ENCODE data around the gene CHD5.

Gene CHD5

DNA sequence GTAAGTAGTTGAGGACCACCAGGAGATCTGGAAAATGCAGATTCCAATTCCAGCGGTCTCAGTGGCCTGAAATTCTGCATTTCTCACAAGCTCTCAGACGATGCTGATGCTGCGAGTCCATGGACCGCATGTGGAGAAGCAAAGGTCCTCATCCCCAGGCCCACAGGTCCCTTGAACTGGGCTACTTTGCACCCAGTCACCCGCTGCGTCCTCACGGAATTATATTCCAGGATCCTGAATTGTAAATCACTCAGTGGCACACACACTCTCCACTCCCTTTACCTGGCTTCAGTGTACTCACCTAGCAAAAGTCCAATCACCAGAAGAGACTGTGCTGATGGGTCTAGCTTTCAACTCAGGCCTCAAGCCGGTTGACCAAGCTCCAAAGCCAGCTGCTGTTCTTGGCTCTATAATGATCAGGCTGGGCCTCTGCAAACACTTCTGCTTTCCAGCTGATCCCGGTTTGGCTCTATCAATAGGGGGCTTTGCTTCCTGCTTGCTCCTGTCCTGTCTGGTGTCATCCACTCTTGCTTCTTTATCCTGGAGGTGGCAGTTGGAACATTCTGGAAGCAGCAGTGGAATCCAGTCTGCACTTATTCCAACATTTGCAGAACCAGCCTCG is 20.2 kb upstream of the CHD5 start:
- no peak for DNase-seq (ENCODE audit: low read depth)

DNA sequence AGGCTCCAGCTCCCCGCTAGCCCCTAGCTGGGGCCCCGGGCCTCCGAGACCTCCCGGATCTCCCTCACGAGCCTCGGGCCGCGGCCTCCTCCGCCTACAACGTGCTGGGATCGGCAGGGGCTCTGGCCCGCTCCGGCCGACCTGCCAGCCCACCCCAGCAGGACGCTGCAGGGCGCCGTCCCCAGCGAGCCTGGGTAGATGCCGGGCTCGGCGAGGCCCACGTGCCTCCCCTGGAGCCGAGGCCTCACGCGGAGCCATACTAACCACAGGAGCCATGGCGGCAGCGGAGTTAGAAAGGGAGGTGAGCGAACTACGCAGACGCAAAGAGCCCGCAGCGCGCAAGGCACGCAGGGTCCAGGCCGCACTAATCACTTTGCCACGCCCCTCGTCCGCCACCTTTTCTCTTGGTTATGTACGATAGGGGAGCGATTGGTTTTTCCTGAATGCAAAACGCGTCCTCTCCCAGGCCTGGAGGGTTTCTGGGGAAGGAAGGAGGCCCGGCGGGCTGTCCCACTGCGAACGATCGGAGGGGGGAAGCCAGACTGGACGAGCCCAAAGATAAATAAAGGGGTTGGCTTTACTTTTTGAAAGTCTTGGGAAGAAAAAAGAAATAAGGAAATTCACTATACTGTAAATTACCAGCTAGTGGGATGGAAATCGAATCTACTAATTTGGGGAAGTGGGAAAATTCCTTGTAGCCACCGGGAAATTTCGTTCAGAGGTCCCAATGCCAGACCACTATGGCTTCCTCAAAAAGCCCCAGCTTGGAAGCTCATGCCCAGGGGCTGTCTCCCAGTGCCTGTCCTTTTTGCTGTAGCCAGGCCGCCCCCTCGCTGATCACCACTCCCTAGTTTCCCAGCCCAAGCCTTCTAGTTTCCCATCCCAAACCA is 19.4 kb upstream of the CHD5 start, which contains the start of gene RPL22:
RPL22 (minus strand) TSS at position 298 of the 890 bp plus-strand sequence; CDS start at position 276, 22 bp downstream.
- peak; percentile 99 for DNase-seq (ENCODE audit: low read depth)

DNA sequence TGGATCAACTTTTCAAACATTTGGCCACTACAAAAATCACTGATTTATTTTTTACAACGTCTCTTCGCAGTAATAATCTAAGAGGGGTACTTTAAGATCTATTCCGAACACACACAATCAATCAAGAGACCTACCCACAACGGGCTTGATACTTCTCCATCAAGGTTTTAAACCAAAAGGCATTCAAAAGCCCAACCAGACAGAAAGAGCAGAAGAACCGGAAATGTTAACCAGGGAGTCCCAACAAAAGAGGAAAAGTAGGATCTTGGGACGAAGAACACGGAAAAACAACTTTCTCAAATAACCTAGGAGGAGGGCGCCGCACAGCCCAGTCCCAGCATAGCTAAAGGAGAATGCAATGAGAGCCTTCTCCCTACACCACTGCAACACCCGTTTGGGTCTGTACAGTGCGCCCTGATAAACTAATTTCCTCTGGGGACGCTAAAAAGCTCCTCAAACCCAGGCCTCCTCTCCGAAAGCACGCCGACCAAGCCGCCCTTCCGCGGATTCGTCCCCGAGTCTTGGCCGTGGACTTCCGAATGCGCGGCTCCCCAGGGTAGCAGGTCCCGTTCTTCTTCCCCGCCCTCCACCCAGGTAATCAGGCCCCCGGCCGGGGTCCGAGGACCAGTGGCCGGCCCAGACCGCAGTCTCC is 18.7 kb upstream of the CHD5 start:
- DNase-seq (ENCODE audit: low read depth): peak; percentile 35

DNA sequence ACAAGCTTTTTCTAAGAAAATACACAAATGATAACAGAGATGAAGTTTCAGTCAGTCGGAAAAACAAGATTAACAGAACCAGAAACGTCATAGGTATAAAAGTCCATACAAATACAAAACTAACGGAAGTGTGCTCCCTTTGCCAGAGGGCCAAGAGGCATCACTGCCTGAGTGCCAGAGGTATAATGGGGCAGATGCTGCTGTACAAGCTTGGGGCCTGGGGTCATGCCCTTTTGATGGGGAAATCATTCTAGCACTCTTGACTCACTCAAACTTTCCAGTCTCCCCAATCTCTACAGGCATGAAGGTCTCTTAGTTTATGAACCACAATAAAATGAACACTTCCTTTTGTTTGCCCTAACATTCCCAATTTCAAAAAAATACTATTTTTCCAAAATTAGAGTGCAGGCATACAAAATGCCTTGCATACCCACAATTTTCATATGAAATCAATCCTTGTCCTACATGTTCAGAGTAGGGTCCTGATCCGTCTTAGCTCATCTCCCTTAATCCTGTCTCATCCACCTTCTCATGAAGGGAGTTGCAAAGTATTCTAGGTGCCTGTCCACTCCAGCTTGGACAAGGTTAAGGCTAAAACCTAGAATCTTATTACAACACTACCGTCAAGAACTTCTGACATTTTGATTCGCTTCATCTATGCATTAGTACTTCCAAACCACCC is 17.8 kb upstream of the CHD5 start:
- no peak for DNase-seq (ENCODE audit: low read depth)

DNA sequence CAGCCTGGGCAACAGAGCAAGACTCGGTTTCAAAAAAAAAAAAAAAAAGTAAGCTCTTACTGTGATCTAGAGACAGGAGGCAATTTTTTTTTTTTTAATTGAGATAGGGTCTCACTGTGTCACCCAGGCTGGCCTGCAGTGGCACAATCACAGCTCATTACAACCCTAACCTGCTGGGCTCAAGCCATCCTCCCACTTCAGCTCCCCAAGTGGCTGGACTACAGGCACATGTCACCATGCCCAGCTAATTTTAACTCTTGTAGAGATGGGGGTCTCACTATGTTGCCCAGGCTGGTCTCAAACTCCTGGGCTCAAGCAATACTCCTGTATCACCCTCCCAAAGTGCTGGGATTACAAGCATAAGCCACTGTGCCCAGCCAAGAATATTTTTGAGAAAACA is 11.8 kb upstream of the CHD5 start:
- DNase-seq (ENCODE audit: low read depth): no peak

DNA sequence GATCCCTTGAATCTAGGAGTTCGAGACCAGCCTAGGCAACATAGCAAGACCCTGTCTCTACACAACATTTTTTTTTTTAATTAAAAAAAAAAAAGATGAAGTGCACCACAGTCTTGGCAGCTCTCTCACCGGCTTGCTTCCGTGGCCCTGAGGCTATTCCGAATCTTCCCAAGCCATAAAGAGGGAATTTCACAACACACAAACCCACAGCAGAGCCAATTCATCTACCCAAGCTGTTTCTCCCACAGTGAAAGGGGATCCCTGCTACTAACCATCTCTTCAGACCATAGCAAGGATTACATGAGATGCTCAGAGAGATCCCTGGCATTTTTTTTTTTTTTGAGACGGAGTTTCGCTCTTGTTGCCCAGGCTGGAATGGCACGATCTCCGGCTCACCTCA is 8.3 kb upstream of the CHD5 start:
- peak; percentile 67 for DNase-seq (ENCODE audit: low read depth)

DNA sequence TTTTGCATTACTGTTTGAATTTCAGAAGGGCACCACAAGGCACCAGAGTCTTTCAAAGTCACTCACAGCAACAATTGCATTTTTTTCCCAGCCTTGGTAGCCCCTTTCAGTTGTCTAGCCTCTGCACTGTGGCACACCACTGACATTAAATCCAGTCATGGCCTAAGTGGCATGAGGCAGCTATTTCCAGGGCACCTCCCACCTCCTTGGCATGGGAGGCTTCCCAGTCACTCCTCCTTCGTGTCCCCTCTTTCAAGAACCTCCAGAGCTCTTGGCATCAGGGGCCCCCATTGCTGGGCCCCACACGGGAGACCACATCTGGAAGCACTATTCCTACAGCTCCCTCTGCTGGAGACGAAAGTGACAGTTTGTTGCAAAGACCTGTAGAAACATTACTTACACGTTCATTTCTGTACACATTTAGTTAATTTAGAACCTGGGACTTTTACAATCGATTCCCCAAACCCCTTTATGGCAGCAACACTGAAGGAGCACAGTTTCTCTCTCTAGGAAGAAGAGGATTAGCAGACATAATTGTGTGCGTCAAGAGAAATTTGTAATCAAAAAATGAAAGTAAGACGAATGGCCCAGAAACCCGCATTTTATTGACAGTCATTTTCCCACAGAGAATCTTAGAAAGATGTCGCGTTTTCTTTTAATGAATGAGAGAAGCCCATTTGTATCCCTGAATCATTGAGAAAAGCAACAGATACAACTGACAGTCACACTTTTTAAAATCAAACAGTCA is 5.7 kb upstream of the CHD5 start:
- peak; percentile 46 for DNase-seq (ENCODE audit: low read depth)

DNA sequence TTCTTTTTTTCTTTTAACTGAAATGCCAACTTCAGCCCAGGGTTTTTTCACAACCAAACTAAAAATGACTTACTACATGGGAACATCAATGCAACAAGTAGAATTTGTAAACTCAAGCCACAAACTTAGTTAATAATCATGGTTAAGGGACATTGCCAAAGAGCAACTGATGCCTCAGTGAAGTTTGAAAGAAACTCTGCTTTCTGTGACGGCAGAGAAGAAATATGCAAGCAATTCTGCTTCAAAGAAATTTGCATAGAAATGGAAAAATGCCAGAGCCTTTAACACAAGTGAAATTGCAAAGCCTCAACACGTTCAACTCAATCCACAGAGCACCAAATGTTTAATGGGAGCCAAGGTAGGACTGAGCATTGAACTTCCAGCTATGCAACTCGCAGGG is 5.0 kb upstream of the CHD5 start:
- DNase-seq (ENCODE audit: low read depth): peak; percentile 85

DNA sequence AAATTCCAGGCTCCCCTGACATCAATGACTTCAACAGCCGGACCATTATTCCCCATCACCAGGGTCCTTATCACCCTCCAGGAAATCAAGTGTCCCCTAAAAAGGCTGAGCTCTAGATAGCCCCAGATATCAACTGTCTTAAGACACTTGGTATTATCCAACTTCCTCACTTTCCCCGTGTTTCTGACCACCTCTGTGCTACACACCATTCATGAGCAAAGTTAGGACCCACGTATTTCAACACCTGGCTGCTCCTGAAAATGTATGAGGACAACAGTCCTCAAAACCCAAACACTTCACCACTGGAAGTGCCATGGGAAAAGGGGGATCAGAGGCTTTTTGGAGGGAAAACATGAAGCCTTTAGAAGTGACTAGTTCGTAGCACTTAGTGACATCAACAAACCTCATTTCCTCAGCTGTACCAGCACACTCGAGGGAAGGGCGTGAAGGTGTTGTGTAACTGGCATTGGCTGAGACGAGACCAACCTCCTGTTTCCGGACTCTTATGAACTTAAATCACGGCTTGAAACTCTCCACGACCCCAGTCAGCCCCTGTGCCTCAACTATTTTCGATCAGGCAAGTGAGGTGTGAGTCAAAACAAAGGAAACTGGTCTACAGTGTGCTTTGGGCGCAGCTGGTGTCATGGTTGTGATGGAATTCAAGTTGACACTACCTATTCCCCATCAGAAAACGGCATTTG is 4.1 kb upstream of the CHD5 start:
- DNase-seq (ENCODE audit: low read depth): no peak

DNA sequence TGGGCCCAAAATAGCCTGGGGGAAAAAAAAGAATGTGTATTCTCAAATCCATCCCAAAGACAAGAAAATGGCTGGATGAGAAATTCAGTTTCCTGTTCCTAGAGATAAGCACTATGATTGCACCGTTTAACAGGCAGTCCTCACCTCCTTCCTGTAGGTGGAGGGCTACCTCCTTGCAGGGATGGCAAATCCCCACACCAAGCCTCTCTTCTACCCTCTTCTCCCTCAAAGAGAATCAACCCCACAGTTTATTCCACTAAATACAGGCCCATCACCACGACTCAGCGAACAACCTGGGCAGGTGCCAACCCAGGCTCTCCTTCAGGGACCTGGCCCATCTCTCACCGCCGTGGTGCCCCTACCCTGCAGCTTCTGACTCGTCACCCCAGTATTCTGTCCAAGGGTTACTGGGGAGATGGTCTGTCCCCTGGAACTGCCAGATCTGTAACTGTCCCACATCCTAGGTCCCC is 3.4 kb upstream of the CHD5 start:
- peak; percentile 30 for DNase-seq (ENCODE audit: low read depth)

DNA sequence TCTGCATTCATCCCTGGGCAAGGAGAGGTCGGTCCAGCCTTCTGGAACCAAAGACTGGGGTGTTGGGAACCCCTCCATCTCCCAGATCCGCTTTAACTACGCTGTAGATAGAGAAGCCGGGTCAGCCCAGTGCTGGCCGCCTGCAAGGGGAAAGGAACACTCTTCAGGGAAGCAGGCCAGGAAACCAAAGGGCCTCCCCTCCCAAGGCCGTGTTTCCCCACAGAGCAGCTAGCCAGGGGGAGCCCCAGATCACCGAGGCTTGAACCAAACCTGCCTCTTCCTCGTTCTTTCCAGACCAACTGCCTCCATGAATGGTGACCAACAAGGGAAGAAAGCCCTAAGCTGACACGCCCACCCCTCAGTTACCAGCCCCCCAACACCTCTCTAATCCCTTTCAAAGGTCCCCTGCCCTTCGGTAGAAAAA is 1.2 kb upstream of the CHD5 start:
- peak; percentile 15 for DNase-seq (ENCODE audit: low read depth)

DNA sequence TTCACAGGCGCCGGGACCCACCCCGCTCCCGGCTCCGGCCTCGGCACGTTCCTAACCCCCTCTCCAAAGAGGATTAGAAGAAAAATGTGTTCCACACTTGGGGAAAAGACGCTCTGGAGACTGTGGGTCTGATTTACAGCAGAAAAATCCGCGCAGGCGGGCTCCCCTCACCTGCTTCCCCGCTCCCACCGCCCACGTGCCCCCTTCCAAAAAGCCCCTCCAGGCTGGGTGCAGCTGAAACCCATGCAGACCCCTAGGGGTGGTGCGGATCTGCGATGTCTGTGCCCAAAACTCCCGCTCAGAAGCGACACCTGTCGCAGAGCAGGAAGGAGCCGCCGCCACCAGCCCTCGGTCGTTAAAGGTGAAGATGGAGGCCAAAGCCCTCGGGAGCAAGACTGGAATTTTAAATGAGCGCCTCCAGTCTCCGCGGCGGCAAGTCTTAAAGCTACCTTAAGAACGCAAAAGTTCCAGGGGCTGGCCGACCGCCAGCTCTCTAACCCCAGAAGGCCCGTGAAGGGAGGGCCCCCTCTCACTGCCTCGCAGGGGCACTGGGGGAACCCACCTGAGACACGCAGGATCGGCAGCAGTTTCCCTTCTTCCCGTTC is 688 bp upstream of the CHD5 start:
- no peak for DNase-seq (ENCODE audit: low read depth)

DNA sequence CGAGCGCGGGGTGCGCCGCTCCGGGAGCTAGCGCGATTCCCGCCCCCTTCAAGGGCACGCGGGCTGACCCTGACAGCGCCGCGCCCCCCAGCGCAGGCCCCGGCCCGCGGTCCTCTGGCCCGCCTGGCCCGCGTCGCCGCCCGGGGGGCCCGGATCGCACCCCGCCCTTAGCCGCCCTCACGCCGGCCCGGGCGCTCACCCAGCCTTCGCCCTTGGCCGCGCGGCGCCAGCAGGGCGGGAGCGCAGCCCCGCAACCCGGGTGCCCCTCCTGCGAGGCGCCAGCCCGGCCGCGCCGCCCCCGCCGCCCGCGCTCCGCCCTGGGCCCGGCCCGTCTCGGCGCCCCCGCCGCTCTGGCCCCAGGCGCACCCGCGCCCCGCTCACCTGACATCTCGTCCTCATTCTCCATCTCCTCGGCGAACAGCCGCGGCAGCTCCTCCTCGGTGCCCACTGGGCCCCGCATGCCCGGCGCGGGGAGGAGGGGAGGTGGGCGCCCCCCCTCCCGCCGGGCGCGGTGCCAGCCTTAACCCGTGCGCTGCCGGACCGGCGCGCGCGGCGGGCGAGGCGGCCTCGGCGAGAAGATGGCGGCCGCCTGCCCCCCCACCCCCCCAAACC is 451 bp downstream of the CHD5 start:
- no peak for DNase-seq (ENCODE audit: low read depth)

DNA sequence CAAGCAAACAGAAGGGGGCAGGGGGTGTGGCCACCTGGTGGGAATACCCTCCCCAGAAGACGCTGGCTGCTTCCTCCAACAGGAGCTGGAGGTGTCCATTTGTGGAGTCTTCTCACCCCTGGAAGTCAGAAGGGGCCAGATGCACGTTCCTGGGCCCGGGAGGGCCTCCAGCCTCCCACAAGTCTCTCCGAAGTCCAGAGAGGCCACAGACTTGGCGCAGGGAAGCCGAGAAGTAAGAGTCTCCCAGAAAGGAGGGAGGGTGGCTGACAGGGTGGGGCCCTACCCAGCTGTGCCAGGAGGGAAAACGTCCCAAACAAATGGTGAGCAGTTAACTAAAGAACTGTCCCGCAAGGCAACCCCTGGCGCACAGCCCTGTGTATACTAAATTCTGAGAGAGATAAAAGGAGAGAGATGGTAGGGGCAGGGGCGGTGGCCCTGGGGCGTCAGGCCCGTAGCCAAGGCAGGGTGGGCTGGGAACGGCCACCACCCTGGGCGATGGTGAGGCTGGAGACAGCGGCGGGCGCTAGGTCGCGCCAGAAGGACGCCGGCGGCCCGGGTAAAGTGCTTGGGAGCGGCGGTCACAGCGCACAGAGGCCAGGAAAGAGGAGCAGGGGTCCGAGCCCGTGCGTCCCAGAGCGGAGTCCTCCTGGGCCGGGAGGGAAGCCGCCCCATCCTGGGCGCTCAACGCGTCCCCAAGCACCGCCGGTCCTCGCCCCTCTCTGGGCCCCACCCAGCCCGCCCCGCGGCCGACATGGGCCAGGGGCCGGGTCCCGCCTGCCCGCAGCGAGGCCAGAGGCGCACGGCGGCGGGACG is 1.2 kb downstream of the CHD5 start:
- DNase-seq (ENCODE audit: low read depth): no peak

DNA sequence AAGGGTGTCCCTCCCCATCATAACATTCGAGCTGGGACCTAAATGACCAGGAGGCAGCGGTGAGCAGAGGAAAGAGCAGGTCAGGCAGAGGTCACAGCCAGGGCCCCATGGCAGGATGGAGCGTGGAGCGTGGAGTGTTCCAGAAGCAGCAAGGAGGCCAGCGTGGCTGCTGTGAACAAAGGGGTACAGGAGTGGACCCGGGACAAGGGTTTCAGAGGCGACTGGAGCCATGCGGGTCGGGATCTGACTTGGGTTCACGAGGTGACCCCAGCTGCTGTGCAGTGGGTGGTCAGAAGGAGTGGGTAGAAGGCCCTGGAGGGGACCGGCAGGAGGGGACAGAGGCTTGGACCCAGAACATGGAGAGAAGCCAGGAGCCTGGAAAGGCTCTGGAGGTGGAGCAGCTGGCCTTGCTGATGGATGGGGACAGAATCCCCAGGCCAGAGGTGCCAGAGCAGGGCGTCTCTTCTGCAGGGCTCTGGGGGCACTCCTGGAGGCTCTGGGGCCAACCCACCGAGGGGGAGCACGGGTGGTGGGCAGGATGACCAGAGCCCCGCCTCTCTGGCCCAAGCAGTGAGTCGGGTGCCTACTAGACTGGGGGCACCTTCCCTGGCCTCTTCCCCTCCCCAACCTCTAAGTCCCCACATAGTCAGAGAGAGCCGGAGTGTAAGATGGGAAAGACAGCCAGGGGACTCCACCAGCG is 2.3 kb downstream of the CHD5 start:
- no peak for DNase-seq (ENCODE audit: low read depth)

DNA sequence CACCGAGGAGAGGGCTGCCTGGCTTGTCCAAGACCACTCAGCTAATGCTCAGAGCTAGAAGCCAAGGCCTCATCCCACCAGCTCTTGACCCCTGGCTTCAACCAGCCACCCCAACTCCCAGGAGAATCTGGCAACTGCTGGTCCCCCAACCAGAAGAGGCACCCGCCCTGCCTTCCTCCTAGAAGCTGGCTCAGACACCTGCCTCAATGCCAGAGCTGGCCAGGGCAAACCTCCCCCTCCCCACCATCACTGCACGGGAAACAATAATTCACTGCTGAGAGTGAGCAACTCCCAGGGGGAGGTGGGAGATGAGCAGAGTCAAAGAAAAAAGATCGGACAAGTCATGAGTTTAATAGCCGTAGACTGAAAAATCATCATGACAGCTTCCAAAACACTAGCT is 3.3 kb downstream of the CHD5 start:
- no peak for DNase-seq (ENCODE audit: low read depth)

DNA sequence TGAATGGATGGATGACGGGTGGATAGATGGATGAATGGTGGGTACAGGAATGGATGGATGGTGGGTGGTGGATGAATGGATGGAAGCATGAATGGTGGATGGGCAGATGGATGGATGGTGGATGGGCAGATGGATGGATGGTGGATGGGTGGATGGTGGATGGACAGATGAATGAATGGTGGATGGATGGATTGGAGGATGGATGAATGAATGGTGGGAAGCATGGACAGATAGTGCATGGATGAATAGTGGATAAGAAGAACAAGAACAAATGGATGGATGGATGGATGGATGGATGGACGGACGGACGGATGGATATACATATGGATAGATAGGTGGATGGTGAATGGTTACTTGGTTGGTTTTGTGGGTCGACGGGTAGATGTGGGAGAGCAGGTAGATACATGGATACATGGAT is 4.7 kb downstream of the CHD5 start:
- DNase-seq (ENCODE audit: low read depth): no peak

DNA sequence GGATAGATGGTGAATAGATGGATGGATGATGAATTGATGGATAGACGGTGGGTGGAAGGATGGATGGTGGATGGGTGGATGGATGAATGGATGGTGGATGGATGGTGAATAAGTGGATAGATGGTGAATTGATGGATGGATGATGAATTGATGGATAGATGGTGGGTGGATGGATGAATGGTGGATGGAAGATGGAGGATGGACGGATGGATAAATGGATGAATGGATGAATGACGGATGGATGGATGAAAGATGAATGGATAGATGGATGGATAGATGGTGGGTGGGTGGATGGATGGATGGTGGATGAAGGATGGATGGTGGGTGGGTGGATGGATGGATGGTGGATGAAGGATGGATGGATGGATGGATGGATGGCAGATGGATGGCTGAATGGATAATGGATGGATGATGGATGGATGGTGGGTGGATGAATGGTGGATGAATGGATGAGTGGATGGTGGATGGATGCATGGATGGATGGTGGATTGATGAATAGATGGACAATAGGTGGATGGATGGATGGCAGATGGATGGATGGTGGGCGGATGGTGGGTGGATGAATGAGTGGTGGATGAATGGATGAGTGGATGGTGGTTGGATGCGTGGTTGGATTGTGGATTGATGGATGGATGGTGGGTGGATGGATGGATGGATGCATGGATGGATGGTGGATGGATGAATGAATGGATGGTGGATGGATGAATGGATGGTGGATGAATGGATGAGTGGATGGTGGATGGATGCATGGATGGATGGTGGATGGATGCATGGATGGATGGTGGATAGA is 5.3 kb downstream of the CHD5 start:
- DNase-seq (ENCODE audit: low read depth): no peak
